Islet precursor cell (in vitro differentiated cells): ENCODE measurements around the gene MGLL.

ENCODE experiments used
- DNase-seq: peaks from one replicate; pipeline ENCODE4 v3.0.0-alpha.2; 2018

Gene MGLL

GRCh38 chr3:127787071-127787490 lies 35.2 kb downstream of the MGLL start:
- no peak for DNase-seq

- no peak for DNase-seq
Observed at GRCh38 chr3:127786353-127787070, 35.8 kb downstream of the MGLL start.

GRCh38 chr3:127785711-127786265 lies 36.5 kb downstream of the MGLL start:
- DNase-seq, result no peak

GRCh38 chr3:127784865-127785710 lies 37.2 kb downstream of the MGLL start:
- no peak for DNase-seq

GRCh38 chr3:127784283-127784682 lies 38.0 kb downstream of the MGLL start:
- DNase-seq, result no peak

- DNase-seq, result no peak
Observed at GRCh38 chr3:127783642-127784160, 38.6 kb downstream of the MGLL start.

GRCh38 chr3:127783166-127783565 lies 39.1 kb downstream of the MGLL start:
- peak; percentile 47 for DNase-seq

- DNase-seq, result peak; percentile 68
Observed at GRCh38 chr3:127781411-127782001, 40.8 kb downstream of the MGLL start.

GRCh38 chr3:127780536-127781400 lies 41.5 kb downstream of the MGLL start:
- peak; percentile 45 for DNase-seq

GRCh38 chr3:127779747-127780146 lies 42.6 kb downstream of the MGLL start:
- no peak for DNase-seq

GRCh38 chr3:127777921-127778656 lies 44.2 kb downstream of the MGLL start:
- peak; percentile 29 for DNase-seq

- no peak for DNase-seq
Observed at GRCh38 chr3:127777332-127777731, 45.0 kb downstream of the MGLL start.

- no peak for DNase-seq
Observed at GRCh38 chr3:127776347-127776746, 46.0 kb downstream of the MGLL start.

GRCh38 chr3:127775398-127776109 lies 46.8 kb downstream of the MGLL start:
- DNase-seq, result no peak

- no peak for DNase-seq
Observed at GRCh38 chr3:127774647-127775046, 47.7 kb downstream of the MGLL start.

- DNase-seq, result no peak
Observed at GRCh38 chr3:127773752-127774395, 48.4 kb downstream of the MGLL start.

- DNase-seq, result no peak
Observed at GRCh38 chr3:127772827-127773751, 49.2 kb downstream of the MGLL start.

GRCh38 chr3:127772273-127772672 lies 50.0 kb downstream of the MGLL start:
- no peak for DNase-seq

GRCh38 chr3:127771746-127772145 lies 50.6 kb downstream of the MGLL start:
- no peak for DNase-seq
